ENCODE measurements around the gene KDM4B. TPM values are rescaled to one million over a fixed set of nuclear protein-coding genes. Genes with fewer than 3 reads are reported as not detected.
A peak's percentile ranks its signal among the peaks of the same experiment; 100 is the strongest.

KDM4B gene
- total RNA-seq, 6 experiments from 2014 or later = 17.0 to 27.2 (median 20.3) TPM

DNA sequence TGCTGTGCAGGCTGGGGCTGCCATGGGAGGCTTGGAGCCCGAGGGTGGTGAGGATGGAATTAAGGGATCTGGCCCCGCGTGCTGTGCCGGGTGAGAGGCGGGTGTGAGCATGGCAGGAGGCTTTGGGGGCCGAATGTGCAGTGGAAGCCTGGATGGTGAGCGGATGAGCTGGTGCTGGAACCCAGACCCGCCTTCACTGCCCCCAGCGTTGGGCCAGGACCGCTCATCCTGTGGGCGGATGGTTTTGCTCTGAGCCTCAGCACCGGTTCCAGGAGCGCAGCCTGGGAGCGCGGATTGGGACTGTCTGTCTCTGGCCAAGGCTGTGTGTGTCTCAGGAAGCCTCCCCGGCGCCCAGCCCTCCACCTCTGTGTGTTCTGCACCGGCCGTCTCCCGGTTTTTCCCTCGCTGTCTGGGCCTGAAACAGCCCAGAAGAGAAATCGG is 16.7 kb downstream of the KDM4B start:
- no peak overlapping the region for H3K4me3 Mint-ChIP-seq
- H3K36me3 Mint-ChIP-seq (ENCODE audit: low read depth) = no peaks in the 10 kb centered on the region; the same call in 1 of the 2 replicates
- H3K27ac Mint-ChIP-seq = no peak overlapping the region
- H3K4me1 Mint-ChIP-seq (ENCODE audit: low read depth) = peaks cover 41% of the 10 kb centered on the region
- H3K27me3 Mint-ChIP-seq (ENCODE audit: insufficient read depth) = no peaks in the 10 kb centered on the region; the same call in 1 of the 2 replicates
- TF ChIP-seq, protein P1, sequence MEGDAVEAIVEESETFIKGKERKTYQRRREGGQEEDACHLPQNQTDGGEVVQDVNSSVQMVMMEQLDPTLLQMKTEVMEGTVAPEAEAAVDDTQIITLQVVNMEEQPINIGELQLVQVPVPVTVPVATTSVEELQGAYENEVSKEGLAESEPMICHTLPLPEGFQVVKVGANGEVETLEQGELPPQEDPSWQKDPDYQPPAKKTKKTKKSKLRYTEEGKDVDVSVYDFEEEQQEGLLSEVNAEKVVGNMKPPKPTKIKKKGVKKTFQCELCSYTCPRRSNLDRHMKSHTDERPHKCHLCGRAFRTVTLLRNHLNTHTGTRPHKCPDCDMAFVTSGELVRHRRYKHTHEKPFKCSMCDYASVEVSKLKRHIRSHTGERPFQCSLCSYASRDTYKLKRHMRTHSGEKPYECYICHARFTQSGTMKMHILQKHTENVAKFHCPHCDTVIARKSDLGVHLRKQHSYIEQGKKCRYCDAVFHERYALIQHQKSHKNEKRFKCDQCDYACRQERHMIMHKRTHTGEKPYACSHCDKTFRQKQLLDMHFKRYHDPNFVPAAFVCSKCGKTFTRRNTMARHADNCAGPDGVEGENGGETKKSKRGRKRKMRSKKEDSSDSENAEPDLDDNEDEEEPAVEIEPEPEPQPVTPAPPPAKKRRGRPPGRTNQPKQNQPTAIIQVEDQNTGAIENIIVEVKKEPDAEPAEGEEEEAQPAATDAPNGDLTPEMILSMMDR (IDR thresholded peaks at IDR 0.05) = no peak
- DNase-seq = no peak
- H3K9me3 Mint-ChIP-seq = no peaks in the 10 kb centered on the region

DNA sequence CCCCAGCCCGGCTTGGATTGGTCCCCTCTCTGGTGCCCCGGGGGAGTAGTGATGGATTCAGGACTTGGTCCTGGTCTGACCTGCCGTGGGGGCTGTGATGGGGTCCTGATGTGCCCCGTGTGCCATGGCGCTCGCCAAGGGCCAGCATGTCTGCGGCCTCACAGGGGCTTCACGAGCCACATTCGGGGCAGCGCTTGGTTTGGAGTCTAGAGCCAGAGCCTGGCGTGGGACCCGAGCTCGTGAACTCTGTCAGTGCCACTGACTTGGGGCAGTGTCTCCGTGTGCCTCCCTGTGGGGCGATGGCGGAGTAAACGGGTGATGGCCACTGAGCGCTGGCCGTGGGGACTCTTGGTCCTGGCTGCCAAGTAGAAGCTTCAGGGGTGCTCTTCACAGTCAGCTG is 17.1 kb downstream of the KDM4B start:
- DNase-seq = no peak
- Mint-ChIP-seq H3K27ac (no peak overlapping the region), H3K36me3 (ENCODE audit: low read depth) (no peaks in the 10 kb centered on the region; the same call in 1 of the 2 replicates), H3K4me3 (no peak overlapping the region), H3K27me3 (ENCODE audit: insufficient read depth) (no peaks in the 10 kb centered on the region; the same call in 1 of the 2 replicates), H3K4me1 (ENCODE audit: low read depth) (peaks cover 37% of the 10 kb centered on the region), H3K9me3 (no peaks in the 10 kb centered on the region)
- TF ChIP-seq, protein P1 (IDR thresholded peaks at IDR 0.05) = no peak

DNA sequence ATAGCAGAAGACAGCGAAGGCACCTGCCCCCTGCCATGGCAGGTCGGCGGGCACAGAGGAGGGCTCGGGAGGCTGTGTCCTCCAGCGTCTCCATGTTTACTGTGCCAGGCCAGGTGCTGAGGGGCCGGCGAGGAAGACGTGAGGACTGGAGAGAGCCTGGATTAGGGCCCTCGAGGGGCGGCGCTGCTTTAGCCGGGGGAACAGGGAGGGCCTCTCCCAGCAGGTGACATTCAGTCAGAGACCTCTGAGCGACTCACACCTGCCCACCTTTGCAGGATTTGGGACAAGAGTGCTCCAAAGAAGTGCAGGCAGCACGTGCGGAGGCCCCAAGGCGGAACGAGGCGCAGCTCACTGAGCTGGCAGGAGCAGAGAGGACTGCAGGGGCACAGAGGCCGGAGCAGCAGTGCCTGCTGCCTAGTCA is 17.6 kb downstream of the KDM4B start:
- Mint-ChIP-seq H3K36me3 (ENCODE audit: low read depth) (no peaks in the 10 kb centered on the region; the same call in none of the 2 replicates), H3K4me3 (no peak overlapping the region), H3K9me3 (no peaks in the 10 kb centered on the region), H3K27ac (no peak overlapping the region), H3K27me3 (ENCODE audit: insufficient read depth) (no peaks in the 10 kb centered on the region; the same call in 1 of the 2 replicates), H3K4me1 (ENCODE audit: low read depth) (peaks cover 37% of the 10 kb centered on the region)
- DNase-seq = no peak
- TF ChIP-seq, protein P1 (IDR thresholded peaks at IDR 0.05) = no peak

DNA sequence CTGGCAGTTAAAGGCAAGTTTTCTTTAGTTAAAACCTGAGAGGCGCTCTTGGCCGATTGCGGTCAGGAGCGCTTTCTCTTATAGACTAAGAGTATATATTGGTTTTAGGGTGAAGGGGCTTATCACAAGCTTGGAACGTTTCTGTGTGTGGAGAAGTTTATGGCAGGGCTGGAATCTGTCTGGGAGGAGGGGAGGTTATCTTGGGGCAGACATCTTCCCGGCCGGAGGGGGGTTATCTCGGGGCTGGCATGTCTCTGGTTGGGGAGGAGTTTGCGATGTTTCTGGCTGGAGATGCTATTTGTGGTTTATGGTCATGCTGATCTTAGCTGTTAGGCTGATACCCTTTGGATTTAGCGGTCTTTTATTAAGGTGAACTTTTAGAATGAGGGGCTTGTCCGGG is 18.3 kb downstream of the KDM4B start:
- no peak for DNase-seq
- TF ChIP-seq, protein P1 (IDR thresholded peaks at IDR 0.05) = no peak
- peak overlapping the region; percentile 67 for H3K27ac Mint-ChIP-seq
- no peaks in the 10 kb centered on the region; the same call in none of the 2 replicates for H3K36me3 Mint-ChIP-seq (ENCODE audit: low read depth)
- H3K4me3 Mint-ChIP-seq = peak overlapping the region; percentile 27
- peaks cover 37% of the 10 kb centered on the region for H3K4me1 Mint-ChIP-seq (ENCODE audit: low read depth)
- no peaks in the 10 kb centered on the region; the same call in 1 of the 2 replicates for H3K27me3 Mint-ChIP-seq (ENCODE audit: insufficient read depth)
- H3K9me3 Mint-ChIP-seq = no peaks in the 10 kb centered on the region

DNA sequence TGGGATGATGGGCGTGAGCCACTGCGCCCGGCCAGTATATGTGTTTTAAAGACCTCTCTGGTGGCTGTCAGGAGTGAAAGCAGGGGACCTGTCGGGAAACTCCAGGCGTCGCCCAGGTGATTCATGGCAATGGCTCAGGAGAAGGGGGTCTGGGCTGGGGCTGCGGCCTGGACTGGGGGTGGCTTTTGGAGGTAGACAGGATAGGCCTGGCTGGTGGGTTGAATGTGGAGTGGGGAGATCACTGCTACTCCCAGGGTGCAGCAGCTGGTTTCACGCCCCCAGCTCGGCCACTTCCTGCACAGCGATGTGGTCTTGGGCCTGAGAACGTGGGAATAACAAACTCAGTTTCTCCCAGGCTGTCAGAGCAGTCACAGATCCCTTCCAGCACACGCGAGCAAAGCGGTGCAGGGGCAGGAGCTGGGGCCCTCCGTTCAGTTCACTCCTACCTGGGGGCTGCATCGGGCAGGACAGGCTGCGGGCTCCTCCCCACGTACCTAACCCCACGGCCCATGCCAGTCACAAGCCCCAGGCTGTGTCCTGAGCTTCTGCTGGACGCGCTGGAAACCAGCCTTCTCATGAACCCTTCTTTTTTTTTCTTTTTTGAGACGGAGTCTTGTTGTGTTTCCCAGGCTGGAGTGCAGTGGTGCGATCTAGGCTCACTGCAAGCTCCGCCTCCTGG is 18.9 kb downstream of the KDM4B start:
- peak overlapping the region; percentile 90 for H3K27ac Mint-ChIP-seq
- peak overlapping the region; percentile 78 for H3K4me3 Mint-ChIP-seq
- peaks cover 37% of the 10 kb centered on the region for H3K4me1 Mint-ChIP-seq (ENCODE audit: low read depth)
- H3K27me3 Mint-ChIP-seq (ENCODE audit: insufficient read depth) = no peaks in the 10 kb centered on the region; the same call in 1 of the 2 replicates
- no peaks in the 10 kb centered on the region for H3K9me3 Mint-ChIP-seq
- peaks cover 3% of the 10 kb centered on the region for H3K36me3 Mint-ChIP-seq (ENCODE audit: low read depth)
- TF ChIP-seq, protein P1 (IDR thresholded peaks at IDR 0.05) = no peak
- no peak for DNase-seq

All from HFFc6 (cell line).